BE2C (cell line): Measurements from ENCODE around the gene TMOD2.
A peak's percentile ranks its signal among the peaks of the same experiment; 100 is the strongest.

Experiments
- DNase-seq: peaks from one replicate; pipeline ENCODE4 v3.0.0-alpha.2; 2020
- H3K27me3 ChIP-seq: fragments of 250-450 bp; sonication (Bioruptor Pico); 2 replicates; pipeline ENCODE4 v1.5.1; 2020; ENCODE audit warnings: mild to moderate bottlenecking
- H3K36me3 ChIP-seq: fragments of 250-450 bp; sonication (Bioruptor Pico); 2 replicates; pipeline ENCODE4 v1.5.1; 2020; ENCODE audit warnings: mild to moderate bottlenecking
- H3K4me1 ChIP-seq: fragments of 250-450 bp; sonication (Bioruptor Pico); 2 replicates; pipeline ENCODE4 v1.5.1; 2020
- H3K4me3 ChIP-seq: 2 replicates; pipeline ENCODE4 v1.5.1; 2011; ENCODE audit warnings: low read depth, low read length
- H3K9me3 ChIP-seq: fragments of 250-450 bp; sonication (Bioruptor Pico); 2 replicates; pipeline ENCODE4 v1.5.1; 2020
- CTCF ChIP-seq: IDR thresholded peaks from 2 replicates; pipeline ENCODE4 v1.5.1; 2012; ENCODE audit warnings: mild to moderate bottlenecking, low read depth, low read length

Gene TMOD2

GRCh38 chr15:51812598-51812997 is 61.2 kb downstream of the TMOD2 start:
- Histone ChIP-seq H3K36me3 (peaks cover 9% of the 10 kb centered on the region; the same call in 1 of the 2 replicates), H3K4me3 (no peak overlapping the region), H3K4me1 (no peaks in the 10 kb centered on the region), H3K9me3 (no peaks in the 10 kb centered on the region), H3K27me3 (no peaks in the 10 kb centered on the region)
- no peak for DNase-seq
- TF ChIP-seq CTCF = no peak

GRCh38 chr15:51814606-51815005 is 63.2 kb downstream of the TMOD2 start:
- Histone ChIP-seq H3K36me3 (no peaks in the 10 kb centered on the region; the same call in 1 of the 2 replicates), H3K4me1 (no peaks in the 10 kb centered on the region), H3K27me3 (no peaks in the 10 kb centered on the region), H3K4me3 (no peak overlapping the region), H3K9me3 (peaks cover 2% of the 10 kb centered on the region; the same call in 1 of the 2 replicates)
- no peak for TF ChIP-seq CTCF
- DNase-seq = no peak

GRCh38 chr15:51816611-51817010 is 65.2 kb downstream of the TMOD2 start:
- Histone ChIP-seq H3K9me3 (peaks cover 7% of the 10 kb centered on the region), H3K36me3 (no peaks in the 10 kb centered on the region; the same call in 1 of the 2 replicates), H3K27me3 (no peaks in the 10 kb centered on the region), H3K4me1 (no peaks in the 10 kb centered on the region), H3K4me3 (no peak overlapping the region)
- no peak for TF ChIP-seq CTCF
- DNase-seq = no peak

- Histone ChIP-seq H3K36me3 (no peaks in the 10 kb centered on the region; the same call in 1 of the 2 replicates), H3K4me3 (no peak overlapping the region), H3K27me3 (no peaks in the 10 kb centered on the region), H3K4me1 (no peaks in the 10 kb centered on the region), H3K9me3 (peaks cover 7% of the 10 kb centered on the region)
- no peak for TF ChIP-seq CTCF
- no peak for DNase-seq
These were observed 66.8 kb downstream of the TMOD2 start for GRCh38 chr15:51818150-51818549.

- TF ChIP-seq CTCF = no peak
- Histone ChIP-seq H3K36me3 (peaks cover 3% of the 10 kb centered on the region; the same call in 1 of the 2 replicates), H3K4me1 (no peaks in the 10 kb centered on the region), H3K27me3 (no peaks in the 10 kb centered on the region), H3K9me3 (peaks cover 4% of the 10 kb centered on the region; the same call in 1 of the 2 replicates), H3K4me3 (no peak overlapping the region)
- no peak for DNase-seq
These were observed 74.3 kb downstream of the TMOD2 start for GRCh38 chr15:51825698-51826097.

GRCh38 chr15:51828621-51829375 is 77.4 kb downstream of the TMOD2 start:
- peak overlapping the region; percentile 93 for H3K4me3 ChIP-seq
- no peaks in the 10 kb centered on the region for H3K27me3 ChIP-seq

More at GRCh38 chr15:51828621-51829375, 77.4 kb downstream of the TMOD2 start:
- peaks cover 3% of the 10 kb centered on the region; the same call in 1 of the 2 replicates for H3K36me3 ChIP-seq
- no peaks in the 10 kb centered on the region for H3K9me3 ChIP-seq
- no peak for DNase-seq
- TF ChIP-seq CTCF = no peak
- no peaks in the 10 kb centered on the region for H3K4me1 ChIP-seq
